ENCODE data around the gene ARIH1.

ARIH1 gene

DNA sequence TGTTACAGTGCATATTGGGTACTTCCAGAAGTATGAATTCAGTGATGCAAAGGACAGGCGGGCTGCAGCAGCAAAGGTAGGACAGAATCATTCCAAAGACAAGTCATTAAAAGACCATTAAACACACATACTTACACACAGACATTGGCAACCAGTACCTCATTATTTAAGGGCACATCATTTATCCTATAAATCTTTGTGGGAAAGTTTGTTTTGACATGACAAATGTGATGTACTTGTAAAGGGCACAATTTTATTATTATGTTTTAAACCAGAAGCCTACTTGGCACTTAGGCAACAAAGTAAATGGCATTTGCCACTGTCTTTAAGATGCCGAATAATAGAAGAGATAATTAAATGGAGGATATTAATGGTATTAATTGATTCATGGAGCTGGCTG lies 22.7 kb downstream of the ARIH1 start:
- TF ChIP-seq, protein P1, sequence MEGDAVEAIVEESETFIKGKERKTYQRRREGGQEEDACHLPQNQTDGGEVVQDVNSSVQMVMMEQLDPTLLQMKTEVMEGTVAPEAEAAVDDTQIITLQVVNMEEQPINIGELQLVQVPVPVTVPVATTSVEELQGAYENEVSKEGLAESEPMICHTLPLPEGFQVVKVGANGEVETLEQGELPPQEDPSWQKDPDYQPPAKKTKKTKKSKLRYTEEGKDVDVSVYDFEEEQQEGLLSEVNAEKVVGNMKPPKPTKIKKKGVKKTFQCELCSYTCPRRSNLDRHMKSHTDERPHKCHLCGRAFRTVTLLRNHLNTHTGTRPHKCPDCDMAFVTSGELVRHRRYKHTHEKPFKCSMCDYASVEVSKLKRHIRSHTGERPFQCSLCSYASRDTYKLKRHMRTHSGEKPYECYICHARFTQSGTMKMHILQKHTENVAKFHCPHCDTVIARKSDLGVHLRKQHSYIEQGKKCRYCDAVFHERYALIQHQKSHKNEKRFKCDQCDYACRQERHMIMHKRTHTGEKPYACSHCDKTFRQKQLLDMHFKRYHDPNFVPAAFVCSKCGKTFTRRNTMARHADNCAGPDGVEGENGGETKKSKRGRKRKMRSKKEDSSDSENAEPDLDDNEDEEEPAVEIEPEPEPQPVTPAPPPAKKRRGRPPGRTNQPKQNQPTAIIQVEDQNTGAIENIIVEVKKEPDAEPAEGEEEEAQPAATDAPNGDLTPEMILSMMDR (conservative IDR thresholded peaks at IDR 0.05; ENCODE audit: low read depth, low read length), result no peak
- H3K4me3 ChIP-seq (ENCODE audit: low read length), result no peak overlapping the region
- DNase-seq (ENCODE audit: low read depth), result no peak

DNA sequence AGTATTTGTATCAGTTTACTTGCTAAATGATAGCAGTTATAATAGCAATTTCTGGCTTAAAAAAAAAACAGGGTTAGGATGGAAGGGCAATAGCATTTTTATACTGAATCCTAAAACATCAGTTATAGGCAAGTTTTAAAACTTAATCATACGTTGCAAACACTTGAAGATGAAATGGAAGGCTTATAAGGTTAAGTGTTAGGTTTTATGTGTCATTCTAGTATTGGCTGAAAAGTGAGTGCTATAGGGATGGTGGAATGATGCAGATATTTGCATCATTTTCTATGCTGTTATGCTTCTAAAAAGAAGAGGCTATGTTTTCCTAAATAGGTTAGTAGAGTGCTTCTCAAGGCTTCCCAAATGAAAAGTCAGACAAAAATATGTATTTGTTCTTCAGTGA lies 23.3 kb downstream of the ARIH1 start:
- no peak overlapping the region for H3K4me3 ChIP-seq (ENCODE audit: low read length)
- TF ChIP-seq, protein P1 (conservative IDR thresholded peaks at IDR 0.05; ENCODE audit: low read depth, low read length), result no peak
- DNase-seq (ENCODE audit: low read depth), result no peak

DNA sequence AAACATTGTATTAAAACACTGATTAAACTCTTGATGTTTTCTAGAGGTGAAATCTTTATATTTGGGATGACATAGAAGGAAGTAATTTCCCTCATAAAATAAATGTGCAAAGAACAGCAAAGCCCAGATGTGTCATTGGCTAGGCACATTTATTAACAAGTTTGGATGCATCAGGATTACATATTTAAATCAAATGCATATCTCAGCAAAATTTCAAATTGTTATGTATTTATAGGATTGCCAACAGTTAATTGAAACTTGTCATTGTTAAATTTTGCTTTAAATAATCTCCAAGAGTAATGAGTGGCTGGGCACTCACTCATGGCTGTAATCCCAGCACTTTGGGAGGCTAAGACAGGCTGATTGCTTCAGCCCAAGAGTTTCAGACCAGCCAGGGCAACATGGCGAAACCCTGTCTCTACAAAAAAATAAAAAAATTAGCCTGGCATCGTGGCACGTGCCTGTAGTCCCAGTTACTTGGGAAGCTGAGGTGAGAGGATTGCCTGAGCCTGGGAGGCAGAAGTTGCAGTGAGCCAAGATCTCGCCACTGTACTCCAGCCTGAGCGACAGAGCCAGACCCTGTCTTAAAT lies 28.2 kb downstream of the ARIH1 start:
- DNase-seq (ENCODE audit: low read depth), result no peak
- TF ChIP-seq, protein P1 (conservative IDR thresholded peaks at IDR 0.05; ENCODE audit: low read depth, low read length), result no peak
- H3K4me3 ChIP-seq (ENCODE audit: low read length), result no peak overlapping the region

DNA sequence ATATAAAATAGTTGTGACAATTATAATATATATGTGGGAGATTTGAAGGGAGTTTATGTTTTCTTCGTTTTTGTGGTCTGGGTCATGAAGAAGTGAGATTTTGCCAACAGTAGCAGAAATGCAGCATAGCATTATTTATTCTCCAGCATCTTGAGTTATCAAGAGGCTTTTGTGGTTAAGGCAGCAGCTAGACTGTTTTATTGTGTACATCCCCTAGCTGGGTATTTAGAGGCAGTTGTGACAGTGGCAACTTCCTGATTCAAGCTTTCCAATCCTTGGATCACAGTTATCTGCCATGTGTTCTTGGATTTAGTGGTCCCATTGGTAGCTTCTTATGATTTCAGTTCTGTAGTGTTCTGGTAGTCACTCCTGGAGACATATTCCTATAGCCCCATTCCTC lies 29.0 kb downstream of the ARIH1 start:
- TF ChIP-seq, protein P1 (conservative IDR thresholded peaks at IDR 0.05; ENCODE audit: low read depth, low read length), result no peak
- H3K4me3 ChIP-seq (ENCODE audit: low read length), result no peak overlapping the region
- DNase-seq (ENCODE audit: low read depth), result no peak

DNA sequence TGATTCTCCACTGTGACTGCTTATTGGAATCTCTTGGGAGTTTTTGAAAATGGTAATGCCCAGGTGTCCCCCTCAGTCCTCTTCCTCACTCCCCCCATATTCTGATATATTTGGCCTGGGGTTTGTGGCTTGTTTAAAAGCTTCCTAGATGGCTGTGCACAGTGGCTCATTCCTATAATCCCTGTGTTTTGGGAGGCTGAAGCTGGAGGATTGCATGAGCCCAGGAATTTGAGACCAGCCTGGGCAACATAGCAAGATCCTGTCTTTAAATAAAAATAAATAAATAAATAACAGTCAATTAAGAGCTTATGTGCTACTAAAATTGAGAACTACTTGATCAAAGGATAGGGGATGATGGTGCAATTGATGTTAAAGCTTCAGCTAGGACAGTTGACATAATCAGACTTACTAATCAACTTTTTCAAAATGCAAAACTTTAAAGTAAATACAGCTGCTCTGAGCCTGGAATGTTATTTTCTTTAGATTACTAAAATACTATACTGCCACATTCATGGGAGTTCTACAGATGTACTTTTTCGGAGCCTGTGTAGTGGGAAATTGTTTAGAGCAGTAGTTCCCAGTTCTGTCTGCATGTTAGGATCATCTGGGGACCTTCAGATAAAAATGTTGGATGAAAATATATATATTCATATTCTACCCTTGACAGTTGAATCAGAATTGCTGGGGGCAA lies 33.4 kb downstream of the ARIH1 start:
- no peak for DNase-seq (ENCODE audit: low read depth)
- TF ChIP-seq, protein P1 (conservative IDR thresholded peaks at IDR 0.05; ENCODE audit: low read depth, low read length), result no peak
- no peak overlapping the region for H3K4me3 ChIP-seq (ENCODE audit: low read length)

DNA sequence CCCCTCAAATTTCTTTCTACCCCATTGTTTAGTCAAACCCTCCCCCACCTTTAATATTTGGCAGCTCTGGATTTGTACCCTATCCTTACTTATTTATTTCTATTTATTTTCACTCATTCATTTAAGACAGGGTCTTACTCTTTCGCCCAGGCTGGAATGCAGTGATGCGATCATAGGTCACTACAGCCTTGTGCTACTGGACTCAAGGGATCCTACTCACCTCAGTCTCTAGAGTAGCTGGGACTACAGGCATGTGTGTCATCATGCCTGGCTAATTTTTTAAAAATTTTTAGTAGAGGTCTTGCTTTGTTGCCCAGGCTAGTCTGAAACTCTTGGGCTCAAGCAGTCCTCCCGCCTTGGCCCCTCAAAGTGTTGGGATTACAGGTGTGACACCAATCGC lies 35.4 kb downstream of the ARIH1 start:
- no peak for DNase-seq (ENCODE audit: low read depth)
- H3K4me3 ChIP-seq (ENCODE audit: low read length), result no peak overlapping the region
- TF ChIP-seq, protein P1 (conservative IDR thresholded peaks at IDR 0.05; ENCODE audit: low read depth, low read length), result no peak

DNA sequence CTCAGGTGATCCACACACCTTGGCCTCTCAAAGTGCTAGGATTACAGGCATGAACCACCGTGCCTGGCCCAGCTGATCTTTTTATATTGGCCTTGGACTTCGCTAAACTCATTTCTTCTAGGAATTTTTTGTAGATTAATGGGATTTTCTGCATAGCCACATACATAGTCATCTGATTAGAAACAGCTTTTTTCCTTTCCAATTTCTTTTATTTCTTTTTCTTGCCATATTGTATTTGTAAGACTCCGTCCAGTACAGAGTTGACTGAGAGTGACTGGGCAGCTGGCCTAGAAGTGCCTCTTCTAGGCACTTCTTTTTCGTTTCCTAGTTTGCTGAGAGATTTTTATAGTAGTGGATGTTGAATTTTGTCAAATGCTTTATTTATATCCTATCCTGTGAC lies 37.4 kb downstream of the ARIH1 start:
- no peak overlapping the region for H3K4me3 ChIP-seq (ENCODE audit: low read length)
- TF ChIP-seq, protein P1 (conservative IDR thresholded peaks at IDR 0.05; ENCODE audit: low read depth, low read length), result no peak
- DNase-seq (ENCODE audit: low read depth), result no peak

Measured in retinal pigment epithelial cell (primary cell).